Neural cell (in vitro differentiated cells): ENCODE data around the gene PAAF1. TPM values are rescaled to one million over a fixed set of nuclear protein-coding genes. Genes with fewer than 3 reads are reported as not detected.

Source experiments
- H2AFZ ChIP-seq: fragments of 200-600, 300-800 bp; sonication (generic), shearing (Covaris generic); 2 replicates; pipeline ENCODE4 v1.6.0; 2014; ENCODE audit warnings: low read depth, mild to moderate bottlenecking, antibody characterized with exemption, low read length, moderate library complexity
- H3F3A ChIP-seq: fragments of 200-600 bp; shearing (Covaris generic); 2 replicates; pipeline ENCODE4 v1.6.1; 2016; ENCODE audit warnings: mild to moderate bottlenecking, moderate library complexity, mixed read lengths, antibody characterized with exemption, low read length; ENCODE audit not compliant: insufficient read depth, poor library complexity, severe bottlenecking
- H3K27ac ChIP-seq: fragments of 200-600, 300-800 bp; sonication (generic), shearing (Covaris generic); 2 replicates; pipeline ENCODE4 v1.5.1; 2014; ENCODE audit warnings: mild to moderate bottlenecking, low read length, moderate library complexity
- H3K27me3 ChIP-seq: fragments of 300-800, 200-600 bp; sonication (generic), shearing (Covaris generic); 2 replicates; pipeline ENCODE4 v1.6.0; 2014; ENCODE audit warnings: mild to moderate bottlenecking, low read depth, low read length, moderate library complexity; ENCODE audit not compliant: insufficient read depth
- H3K36me3 ChIP-seq: fragments of 300-800, 200-600 bp; sonication (generic), shearing (Covaris generic); 2 replicates; pipeline ENCODE4 v1.5.1; 2014; ENCODE audit warnings: mild to moderate bottlenecking, antibody characterized with exemption, low read length, moderate library complexity; ENCODE audit not compliant: insufficient read depth
- H3K4me2 ChIP-seq: fragments of 300-800, 200-600 bp; sonication (generic), shearing (Covaris generic); 2 replicates; pipeline ENCODE4 v1.6.0; 2014; ENCODE audit warnings: mild to moderate bottlenecking, low read length
- H3K4me3 ChIP-seq: fragments of 300-800, 200-600 bp; sonication (generic), shearing (Covaris generic); 2 replicates; pipeline ENCODE4 v1.5.1; 2014; ENCODE audit warnings: mild to moderate bottlenecking, low read length, moderate library complexity
- H3K79me2 ChIP-seq: fragments of 200-600 bp; shearing (Covaris generic); replicated peaks from 2 replicates; pipeline ENCODE4 v1.6.0; 2014; ENCODE audit warnings: mild to moderate bottlenecking, low read length, moderate library complexity; ENCODE audit not compliant: insufficient read depth
- H3K9ac ChIP-seq: fragments of 300-800, 200-600 bp; sonication (generic), shearing (Covaris generic); 2 replicates; pipeline ENCODE4 v1.6.1; 2016; ENCODE audit warnings: mild to moderate bottlenecking, low read length, mixed read lengths
- H3K9me2 ChIP-seq: fragments of 200-600 bp; shearing (Covaris generic); 2 replicates; pipeline ENCODE4 v1.6.1; 2016; ENCODE audit warnings: mild to moderate bottlenecking, low read length, mixed read lengths; ENCODE audit not compliant: insufficient read depth
- H3K9me3 ChIP-seq: fragments of 200-600, 300-800 bp; sonication (generic), shearing (Covaris generic); 2 replicates; pipeline ENCODE4 v1.6.1; 2016; ENCODE audit warnings: mild to moderate bottlenecking, mixed run types, low read length, moderate library complexity, mixed read lengths
- H4K20me1 ChIP-seq: fragments of 200-600 bp; shearing (Covaris generic); 2 replicates; pipeline ENCODE4 v1.6.1; 2016; ENCODE audit warnings: mild to moderate bottlenecking, mixed run types; ENCODE audit not compliant: insufficient read depth
- CTCF ChIP-seq: fragments of 450-650 bp; IDR thresholded peaks from 2 replicates; pipeline ENCODE4 v1.5.1; 2014; ENCODE audit warnings: antibody characterized with exemption, mild to moderate bottlenecking, moderate library complexity; ENCODE audit not compliant: poor library complexity, severe bottlenecking
- EP300 ChIP-seq: fragments of 450-650 bp; conservative IDR thresholded peaks from 2 replicates; pipeline ENCODE4 v1.6.1; 2014; ENCODE audit warnings: antibody characterized with exemption, mild to moderate bottlenecking, moderate library complexity; ENCODE audit not compliant: poor library complexity, severe bottlenecking
- EZH2 ChIP-seq: fragments of 200-600, 300-800 bp; shearing (Covaris generic), sonication (generic); IDR thresholded peaks from 2 replicates; pipeline ENCODE4 v1.6.1; 2014; ENCODE audit warnings: antibody characterized with exemption, low read length, borderline replicate concordance, mild to moderate bottlenecking; ENCODE audit not compliant: insufficient read depth, poor library complexity, severe bottlenecking
- MXI1 ChIP-seq: fragments of 450-650 bp; conservative IDR thresholded peaks from 2 replicates; pipeline ENCODE4 v1.6.1; 2014; ENCODE audit warnings: antibody characterized with exemption, mild to moderate bottlenecking; ENCODE audit not compliant: poor library complexity, severe bottlenecking
- POLR2AphosphoS5 ChIP-seq: IDR thresholded peaks from 2 replicates; pipeline ENCODE4 v1.6.1; 2012
- RAD21 ChIP-seq: fragments of 450-650 bp; conservative IDR thresholded peaks from 2 replicates; pipeline ENCODE4 v1.6.1; 2014; ENCODE audit warnings: antibody characterized with exemption, mild to moderate bottlenecking, moderate library complexity
- REST ChIP-seq: IDR thresholded peaks from 2 replicates; pipeline ENCODE4 v1.6.1; 2012; ENCODE audit warnings: borderline replicate concordance
- SMC3 ChIP-seq: fragments of 450-650 bp; conservative IDR thresholded peaks from 2 replicates; pipeline ENCODE4 v1.6.1; 2014; ENCODE audit warnings: antibody characterized with exemption, mild to moderate bottlenecking, moderate library complexity; ENCODE audit not compliant: poor library complexity
- TAF1 ChIP-seq: IDR thresholded peaks from 2 replicates; pipeline ENCODE4 v1.6.1; 2012; ENCODE audit warnings: low read depth
- polyA plus RNA-seq: library from polyadenylated mRNA; depleted of rRNA; stranded (reverse); fragments of >200 nt; gene quantifications from 2 replicates; pipeline ENCODE4 v1.2.3, GENCODE V29; 2014

PAAF1 gene
- polyA plus RNA-seq, 1 donor from 2014 or later: 80.3 TPM

GRCh38 chr11:73866095-73866579 lies 10.7 kb upstream of the PAAF1 start:
- Histone ChIP-seq H2AFZ (no peak overlapping the region), H3K79me2 (no peaks in the 10 kb centered on the region), H3K27me3 (no peaks in the 10 kb centered on the region), H3K27ac (no peak overlapping the region), H3K9me3 (no peaks in the 10 kb centered on the region), H3K9ac (no peak overlapping the region), H4K20me1 (no peaks in the 10 kb centered on the region), H3K4me3 (no peak overlapping the region), H3K9me2 (no peaks in the 10 kb centered on the region), H3F3A (no peaks in the 10 kb centered on the region), H3K36me3 (no peaks in the 10 kb centered on the region), H3K4me2 (no peak overlapping the region)
- TF ChIP-seq SMC3 (no peak), EP300 (no peak), CTCF (no peak), RAD21 (no peak), REST (no peak), MXI1 (no peak), POLR2AphosphoS5 (no peak), EZH2 (no peak), TAF1 (no peak)

GRCh38 chr11:73866586-73866996 lies 10.2 kb upstream of the PAAF1 start:
- Histone ChIP-seq H3K9ac (no peak overlapping the region), H3K27ac (no peak overlapping the region)
- TF ChIP-seq POLR2AphosphoS5 (no peak), SMC3 (no peak), EZH2 (no peak), CTCF (no peak), EP300 (no peak), REST (no peak), MXI1 (no peak), TAF1 (no peak)

More at GRCh38 chr11:73866586-73866996, 10.2 kb upstream of the PAAF1 start:
- H3K4me2 ChIP-seq: no peak overlapping the region
- no peaks in the 10 kb centered on the region for H3K79me2 ChIP-seq
- H2AFZ ChIP-seq: no peak overlapping the region
- H3F3A ChIP-seq: no peaks in the 10 kb centered on the region
- no peak overlapping the region for H3K4me3 ChIP-seq
- no peaks in the 10 kb centered on the region for H4K20me1 ChIP-seq
- no peaks in the 10 kb centered on the region for H3K27me3 ChIP-seq
- no peaks in the 10 kb centered on the region for H3K9me3 ChIP-seq
- no peaks in the 10 kb centered on the region for H3K36me3 ChIP-seq
- H3K9me2 ChIP-seq: no peaks in the 10 kb centered on the region
